NCI-H187 treated with DMSO at 0.1 percent for 48 hours (cell line): ENCODE measurements around the gene TRPM3.
A peak's percentile ranks its signal among the peaks of the same experiment; 100 is the strongest.
"Not testable (repeated sequence)": the region's sequence is repeated elsewhere in the genome, so short reads cannot be mapped to it uniquely, and the experiment has no call there.

Source experiments
- DNase-seq: peaks from one replicate; lab custom pipeline; 2025; lab: John Stamatoyannopoulos, UW

The TRPM3 gene

DNA sequence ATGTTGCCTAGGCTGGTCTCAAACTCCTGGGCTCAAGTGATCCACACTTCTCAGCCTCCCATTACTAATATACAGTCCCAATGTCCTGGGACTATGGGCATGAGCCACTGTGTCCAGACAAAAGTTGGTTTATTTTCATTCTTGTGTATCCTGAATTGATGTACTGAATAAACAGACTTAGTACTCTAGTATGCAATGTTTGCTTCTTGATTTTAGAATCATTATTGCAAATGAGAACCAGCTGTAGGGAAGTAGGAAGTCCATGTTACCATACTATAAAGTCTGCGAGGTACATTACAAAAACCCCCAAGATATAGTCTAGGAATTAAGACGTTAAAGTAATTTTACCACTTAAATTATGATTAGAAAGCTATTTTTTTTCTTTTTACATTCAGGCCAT is 372.4 kb downstream of the TRPM3 start:
- no peak for DNase-seq

DNA sequence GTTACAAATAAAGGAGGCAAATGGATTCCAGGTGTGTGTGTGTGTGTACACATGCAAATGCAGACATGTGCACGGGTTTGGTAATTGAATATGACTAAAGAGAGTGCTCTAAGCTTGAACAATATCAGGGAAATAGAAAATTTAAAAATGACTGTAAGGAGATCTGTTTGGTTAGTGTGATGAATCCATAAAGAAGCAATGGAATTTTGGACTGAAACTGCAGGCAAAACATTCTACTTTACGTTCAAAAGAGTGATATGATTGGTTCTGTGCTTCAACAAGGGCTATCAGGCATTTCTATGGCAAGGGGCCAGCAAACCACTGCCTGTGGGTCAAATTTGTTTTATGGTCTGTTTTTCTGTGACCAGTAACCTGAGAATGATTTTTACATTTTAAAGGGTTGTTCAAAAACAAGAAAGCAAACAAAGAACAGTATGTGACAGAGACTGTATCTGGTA is 374.1 kb downstream of the TRPM3 start:
- peak; percentile 4 for DNase-seq

DNA sequence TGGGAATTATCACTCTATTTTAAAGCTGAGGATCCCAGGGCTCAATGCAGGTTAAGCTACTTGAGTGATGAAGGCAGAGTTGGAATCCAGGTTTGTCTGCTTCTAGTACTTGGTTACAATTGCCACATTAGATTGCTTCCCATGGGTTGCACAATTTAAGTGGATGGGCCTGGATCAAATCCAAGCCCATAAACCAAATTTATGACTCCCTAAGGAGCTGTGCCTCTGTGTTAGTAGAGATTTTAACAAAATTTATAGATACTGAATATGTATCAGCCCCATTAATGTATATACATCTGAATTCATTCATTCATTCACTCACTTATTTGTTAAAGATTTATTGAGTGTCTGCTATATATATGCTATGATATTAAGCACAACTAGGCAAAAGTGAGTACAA is 374.7 kb downstream of the TRPM3 start:
- DNase-seq: peak; percentile 30

DNA sequence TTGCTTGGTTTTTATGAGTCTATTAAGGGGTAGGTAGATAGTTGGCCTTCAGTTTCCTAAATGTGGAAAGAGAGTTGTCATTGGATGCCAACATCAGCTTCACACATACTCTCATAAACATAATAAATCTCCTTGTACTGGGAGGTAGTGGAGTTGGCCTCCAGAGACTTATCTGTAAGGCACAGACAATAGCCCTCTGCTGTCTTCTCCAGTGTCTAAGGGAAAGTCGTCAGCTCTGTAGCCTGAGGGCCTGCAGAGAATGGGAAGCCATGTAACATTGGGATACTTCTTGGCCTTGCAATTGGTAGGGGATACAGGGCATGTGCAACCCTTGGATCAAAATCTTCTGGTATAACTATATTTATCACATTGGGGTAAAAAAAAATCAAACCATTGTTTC is 375.1 kb downstream of the TRPM3 start:
- DNase-seq: no peak

DNA sequence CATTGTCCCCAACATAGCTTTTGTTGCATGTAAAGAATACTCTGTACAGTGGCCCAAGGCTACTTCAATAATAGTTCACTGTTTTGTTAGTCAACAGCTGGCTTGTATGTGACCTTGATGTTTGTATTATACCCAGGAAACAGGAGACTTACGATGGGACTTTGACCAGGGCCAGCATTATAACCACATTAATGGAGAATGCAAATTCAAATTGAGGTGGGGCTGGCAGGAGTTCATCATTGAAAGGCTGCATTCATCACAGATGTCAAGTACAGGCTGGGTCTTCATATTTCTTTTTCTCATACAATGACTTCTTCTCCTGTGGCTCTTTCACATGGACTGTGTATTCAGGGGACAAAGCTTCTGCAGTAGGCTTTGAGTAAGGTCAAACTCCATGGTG is 396.6 kb downstream of the TRPM3 start:
- DNase-seq: not testable (repeated sequence)

DNA sequence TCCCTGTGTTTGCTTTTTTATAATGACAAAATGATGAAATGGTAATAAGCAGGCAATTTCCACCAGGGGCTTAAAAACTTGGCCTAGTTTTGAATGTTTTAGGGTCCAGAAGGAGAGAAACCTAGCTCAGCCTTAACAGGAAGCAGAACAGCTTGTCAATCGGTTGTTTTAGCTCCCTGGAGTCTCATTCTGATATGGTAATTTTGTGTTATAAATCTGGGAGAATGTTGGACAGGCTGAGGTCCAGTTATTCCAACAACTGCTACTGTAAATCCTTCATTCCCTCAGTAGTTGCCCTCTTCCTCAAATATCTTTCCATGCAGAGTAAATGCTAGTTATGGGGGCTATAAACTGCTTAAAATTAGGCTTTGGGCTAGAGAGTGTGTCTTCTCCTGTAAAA is 397.4 kb downstream of the TRPM3 start:
- not testable (repeated sequence) for DNase-seq

DNA sequence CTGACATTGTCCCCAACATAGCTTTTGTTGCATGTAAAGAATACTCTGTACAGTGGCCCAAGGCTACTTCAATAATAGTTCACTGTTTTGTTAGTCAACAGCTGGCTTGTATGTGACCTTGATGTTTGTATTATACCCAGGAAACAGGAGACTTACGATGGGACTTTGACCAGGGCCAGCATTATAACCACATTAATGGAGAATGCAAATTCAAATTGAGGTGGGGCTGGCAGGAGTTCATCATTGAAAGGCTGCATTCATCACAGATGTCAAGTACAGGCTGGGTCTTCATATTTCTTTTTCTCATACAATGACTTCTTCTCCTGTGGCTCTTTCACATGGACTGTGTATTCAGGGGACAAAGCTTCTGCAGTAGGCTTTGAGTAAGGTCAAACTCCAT is 414.6 kb downstream of the TRPM3 start:
- not testable (repeated sequence) for DNase-seq

DNA sequence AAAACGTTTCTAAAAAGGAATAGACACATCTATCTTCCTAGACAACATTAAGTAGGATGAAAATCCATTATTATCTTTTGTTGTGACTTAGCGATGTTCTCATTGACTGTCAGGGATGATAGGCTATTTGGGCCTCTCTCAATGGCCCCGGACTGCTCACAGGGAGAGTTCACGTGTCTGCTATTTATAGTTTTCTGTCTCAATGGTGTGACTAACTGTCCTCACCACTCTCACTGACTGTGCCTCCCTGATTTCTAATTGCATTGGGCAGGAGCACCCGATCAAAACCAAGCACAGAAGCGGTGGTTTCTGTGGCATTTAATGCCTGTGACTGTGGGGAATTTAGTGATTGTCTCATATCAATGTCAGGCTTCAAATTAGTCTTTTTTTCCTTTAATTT is 420.3 kb downstream of the TRPM3 start:
- DNase-seq: no peak

DNA sequence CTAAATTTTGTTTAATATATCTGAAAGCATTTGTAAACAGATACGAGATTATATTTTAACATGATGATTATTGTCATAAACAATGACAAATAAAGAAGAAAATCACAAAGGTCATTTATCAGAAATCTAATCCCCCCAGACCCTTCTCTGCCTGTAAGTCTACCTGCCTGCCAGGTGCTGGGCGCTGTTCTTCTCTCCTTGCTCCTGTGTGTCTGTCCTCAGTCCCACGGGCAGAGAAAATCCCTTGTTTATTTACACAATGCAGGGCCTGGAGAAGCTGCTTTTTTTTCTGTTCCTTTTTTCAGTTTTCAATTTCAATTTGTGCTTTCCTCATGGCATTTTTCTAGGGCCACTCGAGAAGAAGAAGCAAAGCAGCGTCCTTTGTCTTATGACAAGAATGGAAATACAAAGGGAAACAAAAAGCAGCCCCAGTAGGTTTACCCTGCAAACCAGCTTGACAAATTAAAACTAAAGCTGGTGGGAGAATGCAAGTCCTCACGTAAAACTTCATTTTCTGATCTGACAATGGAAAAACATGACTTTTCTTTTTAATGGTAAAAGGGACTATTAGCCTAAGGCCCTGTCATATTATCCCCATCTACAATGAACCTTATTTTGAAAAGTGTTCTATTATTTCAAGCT is 424.6 kb downstream of the TRPM3 start:
- DNase-seq: no peak

DNA sequence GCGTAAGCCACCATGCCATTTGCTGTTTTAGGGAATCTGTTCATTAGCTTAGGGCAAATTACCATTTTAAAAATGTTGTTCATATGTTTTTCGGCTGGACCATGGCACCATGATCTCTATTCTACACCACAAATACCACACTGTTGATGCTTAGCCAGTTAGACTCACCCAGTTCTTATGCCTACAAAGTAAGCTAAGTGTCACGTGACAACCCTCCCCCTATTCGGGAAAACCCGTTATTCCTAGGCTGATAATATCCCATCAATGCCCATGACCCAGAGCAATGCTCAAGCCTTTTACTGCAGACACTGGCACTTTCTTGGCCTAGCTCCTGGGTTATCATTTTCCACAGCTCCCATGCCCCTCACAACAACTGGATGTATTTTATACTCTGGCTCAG is 426.7 kb downstream of the TRPM3 start:
- DNase-seq: no peak

DNA sequence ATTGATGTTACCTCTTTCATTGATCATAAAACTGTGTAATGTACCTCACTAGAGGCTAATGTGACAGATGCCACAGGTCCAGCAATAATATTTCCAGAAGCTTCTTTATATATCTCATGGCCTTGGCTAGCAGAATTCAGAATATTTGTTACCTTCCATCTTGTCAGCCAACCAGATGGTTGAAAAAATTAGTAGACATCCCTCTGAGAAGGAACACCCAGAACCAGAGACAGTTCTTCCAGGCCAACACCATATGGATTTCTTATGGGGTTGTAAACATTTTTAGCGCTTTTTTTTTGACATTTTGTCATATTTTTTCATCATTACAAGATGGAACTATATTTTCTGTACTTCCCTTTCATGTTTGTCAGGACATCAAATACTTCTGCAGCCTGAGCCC is 428.2 kb downstream of the TRPM3 start:
- DNase-seq: no peak

DNA sequence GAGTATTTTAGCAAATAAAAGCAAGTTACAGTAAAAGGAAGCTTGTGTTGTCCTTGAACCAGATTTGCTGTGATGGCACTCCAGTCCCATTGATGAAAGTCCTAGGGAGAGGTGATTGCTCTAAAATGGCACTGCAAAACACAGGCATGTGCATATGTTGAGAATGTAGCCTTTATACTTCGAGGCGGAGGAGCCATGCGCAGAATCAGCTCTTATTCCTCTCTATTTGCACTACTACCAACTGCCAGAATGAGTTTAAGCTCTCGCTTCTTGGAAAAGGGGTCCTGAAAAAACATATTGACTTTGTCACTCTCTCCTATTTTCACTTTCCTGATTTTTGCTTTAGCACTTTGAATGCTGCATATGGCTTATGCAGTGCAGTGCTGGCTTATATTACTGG is 429.0 kb downstream of the TRPM3 start:
- DNase-seq: no peak

DNA sequence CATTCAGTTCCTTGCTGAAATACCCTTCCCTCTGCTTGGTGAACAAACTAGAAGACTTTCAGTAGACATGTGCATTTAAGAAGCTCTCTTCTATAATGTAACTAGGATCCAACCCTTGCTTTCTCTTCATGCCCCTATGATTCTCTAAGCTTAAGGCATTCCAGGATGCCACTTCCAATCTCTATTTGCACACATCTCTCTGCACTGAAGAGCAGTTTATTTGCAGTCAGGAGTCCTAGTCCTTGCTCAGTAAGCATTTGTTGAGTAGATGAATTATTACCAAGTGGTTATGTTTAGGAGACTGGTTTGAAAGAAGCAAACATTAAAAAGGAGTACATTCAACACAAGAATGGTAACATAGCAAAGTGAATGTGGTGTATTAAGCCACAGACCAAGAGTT is 432.7 kb downstream of the TRPM3 start:
- DNase-seq: peak; percentile 78

DNA sequence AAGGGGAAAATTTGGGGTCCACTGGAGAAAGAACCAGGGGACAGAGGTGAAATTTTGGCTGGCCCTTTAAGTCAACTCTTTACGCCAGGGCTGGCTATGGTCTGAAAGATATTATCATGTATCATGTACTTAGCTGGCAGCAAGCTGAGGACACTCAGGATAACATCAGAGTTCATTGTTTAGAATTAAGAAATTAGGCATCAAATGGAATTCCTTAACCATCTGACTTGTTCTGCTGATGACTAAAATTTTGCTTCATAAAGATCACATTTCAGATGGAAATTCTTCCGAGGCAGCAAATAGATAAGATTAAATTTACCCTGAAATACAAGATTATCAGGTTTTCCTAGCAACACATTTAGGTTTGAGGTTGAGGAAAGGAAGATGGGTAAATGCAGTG is 437.6 kb downstream of the TRPM3 start:
- DNase-seq: no peak

DNA sequence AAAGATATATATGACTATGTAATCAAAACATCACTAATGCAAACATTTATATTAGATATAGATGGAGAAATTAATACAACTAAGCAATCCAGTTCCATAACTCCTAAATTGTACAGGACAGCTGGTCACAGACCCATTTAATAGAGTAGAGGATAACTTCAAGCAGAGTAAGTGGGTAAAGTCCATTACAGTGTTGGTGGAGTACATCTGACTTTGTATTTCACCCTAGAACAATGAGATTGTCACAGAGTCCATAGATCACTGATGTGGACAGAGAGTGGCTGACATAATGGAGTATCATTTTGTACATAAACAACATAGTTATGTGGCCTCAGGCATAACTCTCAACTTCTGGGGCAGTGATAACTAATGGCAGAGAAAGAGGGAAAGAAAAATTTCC is 439.1 kb downstream of the TRPM3 start:
- no peak for DNase-seq

DNA sequence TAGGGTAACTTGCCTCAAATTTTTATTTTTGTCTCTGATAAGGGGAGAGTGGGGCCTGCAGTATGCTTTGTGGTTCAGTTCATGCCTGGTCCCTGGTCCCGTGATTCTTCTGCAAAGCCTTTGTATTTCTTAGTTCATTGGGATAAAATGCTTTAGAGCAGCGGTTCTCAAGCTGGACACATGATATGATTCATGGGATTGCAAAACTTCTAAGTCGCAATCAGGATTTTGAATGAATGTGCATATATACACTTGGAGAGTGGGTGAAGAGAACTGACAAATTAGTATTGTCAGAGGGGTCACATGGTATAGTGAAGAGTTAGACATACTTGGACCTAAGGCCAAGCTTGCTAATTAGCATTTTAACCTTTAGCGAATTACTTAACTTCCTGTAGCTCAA is 441.6 kb downstream of the TRPM3 start:
- no peak for DNase-seq

DNA sequence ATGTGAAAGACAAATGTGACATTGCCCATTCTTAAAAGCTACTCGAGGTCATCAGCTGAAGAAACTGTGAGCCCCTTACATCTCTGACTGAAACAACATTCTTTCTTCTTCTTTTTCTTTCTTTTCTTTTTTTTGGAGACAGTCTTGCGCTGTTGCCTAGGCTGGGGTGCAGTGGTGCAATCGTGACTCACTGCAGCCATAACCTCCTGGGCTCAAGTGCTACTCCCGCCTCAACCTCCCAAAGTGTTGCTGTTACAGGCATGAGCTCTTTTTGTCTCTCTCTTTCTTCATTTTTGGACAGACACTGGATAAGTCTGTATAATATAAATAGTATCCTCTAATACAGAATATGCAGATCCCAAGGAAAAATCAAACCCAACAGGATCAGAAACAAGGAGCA is 443.3 kb downstream of the TRPM3 start:
- no peak for DNase-seq

DNA sequence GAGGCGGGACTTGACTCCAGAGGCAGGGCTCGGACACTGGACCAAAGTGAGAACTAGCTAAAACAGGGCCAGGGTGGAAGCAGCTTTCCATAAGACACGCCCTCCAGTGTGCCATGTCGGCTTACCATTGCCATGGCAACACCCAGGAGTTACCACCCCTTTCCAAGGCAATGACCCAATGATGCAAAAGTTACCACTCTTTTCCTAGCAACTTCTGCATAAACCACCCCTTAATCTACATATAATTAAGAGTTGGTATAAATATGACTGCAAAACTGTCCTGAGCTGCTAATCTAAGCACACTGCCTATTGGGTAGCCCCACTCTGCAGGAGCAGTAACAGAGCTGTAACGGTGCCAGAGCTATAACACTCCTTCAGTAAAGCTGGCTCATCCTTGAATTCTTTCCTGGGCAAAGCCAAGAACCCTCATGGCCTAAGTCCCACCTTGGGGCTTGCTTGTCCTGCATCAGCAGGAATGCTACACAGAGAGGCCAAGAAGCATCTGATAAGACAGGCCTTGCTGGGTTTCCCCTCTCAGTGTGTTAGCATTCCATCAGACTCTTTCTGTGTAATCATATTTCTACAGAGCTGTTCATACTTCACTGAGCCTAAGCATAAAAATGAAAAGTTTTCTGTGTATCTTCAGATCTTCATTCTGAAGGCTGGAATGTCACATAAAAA is 444.2 kb downstream of the TRPM3 start:
- DNase-seq: no peak

DNA sequence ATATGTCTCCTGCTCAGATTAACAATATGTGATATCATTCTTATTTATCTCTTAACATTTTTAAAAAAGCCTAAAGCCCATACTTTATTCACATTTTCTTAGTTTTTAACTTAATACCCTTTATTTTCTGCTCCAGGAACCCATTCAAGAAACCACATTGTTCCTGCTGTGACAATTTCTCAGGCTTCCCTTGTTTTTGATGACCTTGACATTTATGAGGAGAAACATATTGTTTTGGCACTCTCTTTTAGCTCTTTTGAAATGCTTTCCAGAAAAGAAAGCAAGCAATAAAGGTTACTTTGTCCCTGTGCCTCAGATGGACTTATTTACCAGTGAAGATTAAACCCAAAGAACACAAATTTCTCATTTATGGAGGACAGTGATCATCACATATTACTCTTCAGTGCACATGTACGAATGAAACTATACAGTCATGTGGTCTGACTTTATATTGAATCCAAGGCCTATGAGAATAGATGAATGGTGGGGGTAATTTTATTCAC is 445.5 kb downstream of the TRPM3 start:
- DNase-seq: no peak

DNA sequence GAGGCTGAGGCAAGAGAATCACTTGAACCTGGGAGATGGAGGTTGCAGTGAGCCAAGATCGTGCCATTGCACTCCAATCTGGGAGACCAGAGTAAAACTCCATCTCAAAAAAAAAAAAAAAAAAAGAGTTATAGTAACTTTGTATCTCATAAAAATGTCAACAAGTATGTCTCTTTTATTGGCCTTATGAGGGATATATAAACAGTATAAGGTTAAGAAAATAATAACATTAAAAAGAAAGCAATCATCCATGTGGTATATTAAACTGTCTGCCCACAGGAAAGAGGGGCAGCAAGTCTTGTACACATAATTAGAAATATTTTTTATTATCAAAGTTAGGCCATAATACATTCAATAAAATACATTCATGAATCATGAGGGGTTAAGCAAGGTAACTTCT is 447.6 kb downstream of the TRPM3 start:
- no peak for DNase-seq

DNA sequence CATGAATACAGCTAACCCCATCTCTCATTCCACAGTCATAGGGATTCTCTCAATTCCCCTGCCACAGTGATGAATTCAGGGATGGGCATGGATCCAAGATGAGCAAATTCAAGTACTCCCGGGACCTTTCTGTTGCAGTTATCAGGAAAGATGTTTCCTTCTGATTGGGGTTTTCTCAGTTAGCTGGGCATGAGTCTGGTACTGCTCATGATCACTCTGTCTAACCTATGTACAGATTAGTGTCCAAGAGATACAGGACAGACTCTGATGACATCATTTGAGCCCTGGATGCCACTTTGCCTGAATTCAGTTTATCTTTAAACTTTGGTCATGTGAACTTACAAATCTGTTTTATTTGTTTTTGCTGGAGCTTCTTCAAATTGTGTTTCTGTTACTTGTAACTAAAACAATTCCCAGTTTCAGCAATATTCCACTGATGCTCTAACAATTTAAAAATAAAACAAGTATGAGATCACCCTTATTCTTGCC is 449.2 kb downstream of the TRPM3 start:
- no peak for DNase-seq

DNA sequence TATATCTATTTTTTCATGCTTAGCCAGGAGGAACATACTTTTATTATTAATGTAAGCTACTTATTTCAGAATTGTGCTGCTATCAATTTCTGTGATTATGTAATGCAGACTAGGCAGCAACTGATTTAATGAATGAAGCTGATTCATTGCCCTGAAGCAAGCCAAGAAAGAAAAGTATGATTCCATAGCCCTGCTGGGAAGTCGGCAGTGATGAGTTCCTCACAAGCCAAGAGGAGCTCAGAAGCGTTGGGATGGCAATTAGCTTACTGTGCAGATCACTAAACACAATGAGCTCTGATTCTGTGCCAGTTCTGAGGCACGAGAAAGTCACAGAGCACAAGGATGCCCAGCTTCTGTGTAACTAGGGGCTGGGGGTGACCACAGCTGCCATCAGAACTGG is 452.7 kb downstream of the TRPM3 start:
- DNase-seq: no peak

DNA sequence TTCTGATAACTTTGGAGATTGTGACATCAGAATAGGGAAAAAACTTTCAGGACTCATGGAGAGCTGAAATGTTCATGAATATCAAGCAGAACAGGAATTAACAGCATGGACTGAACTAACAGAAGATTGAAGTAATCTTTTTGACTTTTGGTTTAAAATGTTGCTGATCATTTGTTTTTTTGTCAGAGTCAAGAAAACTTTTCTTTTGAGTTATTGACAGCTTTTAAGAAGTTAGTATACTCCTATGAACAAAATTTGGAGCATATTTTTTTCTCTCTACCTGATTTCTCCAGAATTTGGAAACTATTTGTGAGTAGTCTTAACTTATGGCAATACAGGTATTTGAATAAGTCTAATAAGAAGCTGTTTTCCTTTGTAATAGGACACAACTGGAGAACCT is 462.7 kb downstream of the TRPM3 start:
- no peak for DNase-seq

DNA sequence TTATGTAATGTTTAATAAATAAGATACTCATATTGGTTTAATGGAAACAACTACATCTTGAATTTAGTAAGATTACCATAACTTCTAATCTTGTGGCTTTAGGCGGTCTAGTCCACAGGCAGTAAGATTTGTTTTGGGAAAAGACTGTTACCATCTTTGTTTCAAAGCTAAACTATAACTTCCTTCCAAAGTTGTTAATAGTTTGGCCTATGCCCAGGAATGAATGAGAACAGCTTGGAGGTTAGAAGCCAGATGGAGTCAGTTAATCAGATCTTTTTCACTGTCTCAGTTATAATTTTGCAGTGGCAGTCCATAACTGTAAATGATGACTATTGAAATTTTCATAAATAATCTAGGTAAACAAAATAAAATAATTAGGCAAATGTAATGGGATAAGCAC is 465.1 kb downstream of the TRPM3 start:
- no peak for DNase-seq
